ENCODE data around the gene IL13. TPM values are rescaled to one million over a fixed set of nuclear protein-coding genes. Genes with fewer than 3 reads are reported as not detected.

The IL13 gene
- total RNA-seq, 2 experiments from 2014 or later, result 32.9 to 36.6 TPM

- Mint-ChIP-seq H3K4me1 (peaks cover 39% of the 10 kb centered on the region), H3K27ac (no peak overlapping the region), H3K4me3 (no peak overlapping the region), H3K27me3 (no peaks in the 10 kb centered on the region), H3K9me3 (no peaks in the 10 kb centered on the region), H3K36me3 (ENCODE audit: low read depth) (no peaks in the 10 kb centered on the region)
- DNase-seq, result no peak
- ChIA-PET POLR2A (interaction anchor here (1.8 kb wide), 1 partner anchor 11 kb away, joined by 6 read pairs; no protein-coding TSS in a partner anchor), CTCF (no interaction called here)
Observed at GRCh38 chr5:132667309-132667708, 9.3 kb downstream of the IL13 start.

GRCh38 chr5:132667761-132668705, 10.1 kb downstream of the IL13 start:
- peaks cover 34% of the 10 kb centered on the region for H3K4me1 Mint-ChIP-seq
- no peaks in the 10 kb centered on the region for H3K27me3 Mint-ChIP-seq
- ChIA-PET CTCF (no interaction called here), POLR2A (interaction anchor here (1.8 kb wide), 1 partner anchor 10 kb away, joined by 6 read pairs; no protein-coding TSS in a partner anchor)
- H3K27ac Mint-ChIP-seq, result no peak overlapping the region
- H3K9me3 Mint-ChIP-seq, result no peaks in the 10 kb centered on the region
- no peak for DNase-seq
- H3K4me3 Mint-ChIP-seq, result no peak overlapping the region
- H3K36me3 Mint-ChIP-seq (ENCODE audit: low read depth), result no peaks in the 10 kb centered on the region

DNA sequence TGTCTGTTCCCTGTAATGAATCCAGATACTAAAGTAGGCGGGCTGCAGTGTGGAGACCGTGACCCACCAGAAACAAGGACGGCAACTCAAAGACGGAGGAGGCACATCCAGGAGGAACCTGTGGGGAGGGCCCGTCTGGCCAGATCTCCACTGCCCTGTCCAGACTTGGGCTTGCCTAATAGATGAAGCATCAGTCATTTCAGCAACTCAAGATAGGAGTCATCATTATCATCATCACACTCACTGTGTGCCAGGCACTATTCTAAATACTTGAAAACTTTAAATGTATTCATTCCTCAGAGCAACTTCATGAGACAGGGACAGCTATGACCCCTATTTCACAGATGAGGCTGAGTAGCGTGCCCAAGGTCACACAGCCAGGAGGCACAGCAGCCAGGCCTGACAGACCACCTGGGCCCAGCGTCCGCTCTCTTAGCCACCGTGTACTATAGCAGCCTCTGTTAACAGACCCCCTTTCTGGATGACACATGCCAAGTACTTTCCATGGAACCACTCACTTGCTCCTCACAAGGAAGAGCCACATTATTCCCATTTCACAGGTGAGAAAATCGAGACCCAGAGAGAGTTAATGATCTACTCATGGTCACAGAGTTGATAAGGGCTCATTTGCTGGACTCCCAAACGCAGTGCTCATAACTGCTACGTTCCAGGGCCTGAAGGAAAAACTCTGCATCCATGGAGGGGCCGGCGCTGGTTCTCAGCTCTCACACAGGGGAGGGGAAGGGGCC, 10.9 kb downstream of the IL13 start:
- CTCF ChIA-PET, result no interaction called here
- POLR2A ChIA-PET, result no interaction called here
- H3K4me3 Mint-ChIP-seq, result no peak overlapping the region
- H3K27ac Mint-ChIP-seq, result no peak overlapping the region
- no peak for DNase-seq
- H3K36me3 Mint-ChIP-seq (ENCODE audit: low read depth), result no peaks in the 10 kb centered on the region
- no peaks in the 10 kb centered on the region for H3K9me3 Mint-ChIP-seq
- H3K27me3 Mint-ChIP-seq, result no peaks in the 10 kb centered on the region
- H3K4me1 Mint-ChIP-seq, result peaks cover 34% of the 10 kb centered on the region

DNA sequence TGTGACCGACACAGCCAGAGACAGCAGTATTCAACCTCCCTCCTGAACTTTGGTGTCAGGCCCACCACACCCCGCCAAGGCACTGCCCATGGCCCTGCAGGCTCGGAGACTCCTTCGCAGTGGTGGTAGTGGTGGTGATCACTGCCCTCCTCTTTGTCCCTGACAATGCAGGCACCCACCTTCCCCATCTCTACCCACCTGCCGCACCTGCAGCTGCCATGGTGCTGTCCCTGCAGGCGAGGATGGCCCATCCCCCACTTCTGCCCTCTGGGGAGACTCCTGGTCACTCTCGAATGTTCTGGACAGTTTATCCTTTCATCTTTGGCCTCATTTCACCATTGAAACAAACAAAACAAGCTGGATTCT, 11.5 kb downstream of the IL13 start:
- ChIA-PET POLR2A (no interaction called here), CTCF (no interaction called here)
- Mint-ChIP-seq H3K27ac (no peak overlapping the region), H3K9me3 (no peaks in the 10 kb centered on the region), H3K4me3 (no peak overlapping the region), H3K27me3 (no peaks in the 10 kb centered on the region), H3K36me3 (ENCODE audit: low read depth) (no peaks in the 10 kb centered on the region), H3K4me1 (peaks cover 34% of the 10 kb centered on the region)
- no peak for DNase-seq

GRCh38 chr5:132669966-132670882, 12.3 kb downstream of the IL13 start:
- H3K27me3 Mint-ChIP-seq, result no peaks in the 10 kb centered on the region
- no peak for DNase-seq
- H3K27ac Mint-ChIP-seq, result no peak overlapping the region
- no peaks in the 10 kb centered on the region for H3K36me3 Mint-ChIP-seq (ENCODE audit: low read depth)
- H3K9me3 Mint-ChIP-seq, result no peaks in the 10 kb centered on the region
- ChIA-PET POLR2A (no interaction called here), CTCF (interaction anchor here (0.8 kb wide), 1 partner anchor 45 kb away, joined by 3 read pairs; no protein-coding TSS in a partner anchor)
- H3K4me1 Mint-ChIP-seq, result peaks cover 38% of the 10 kb centered on the region
- no peak overlapping the region for H3K4me3 Mint-ChIP-seq

- no peak overlapping the region for H3K27ac Mint-ChIP-seq
- peaks cover 43% of the 10 kb centered on the region for H3K4me1 Mint-ChIP-seq
- H3K27me3 Mint-ChIP-seq, result no peaks in the 10 kb centered on the region
- CTCF ChIA-PET, result no interaction called here
- no peaks in the 10 kb centered on the region for H3K9me3 Mint-ChIP-seq
- no peak for DNase-seq
- no peaks in the 10 kb centered on the region for H3K36me3 Mint-ChIP-seq (ENCODE audit: low read depth)
- POLR2A ChIA-PET, result no interaction called here
- H3K4me3 Mint-ChIP-seq, result no peak overlapping the region
Observed at GRCh38 chr5:132671000-132671399, 13.0 kb downstream of the IL13 start.

- CTCF ChIA-PET, result no interaction called here
- POLR2A ChIA-PET, result interaction anchor here (1.1 to 3.6 kb wide), 11 partner anchors 9 to 216 kb away, joined by 3 to 25 read pairs (median 8); partner anchors contain the start of genes CCNI2 and IL13
- no peak overlapping the region for H3K4me3 Mint-ChIP-seq
Observed at GRCh38 chr5:132673488-132673887, 15.5 kb downstream of the IL13 start.

GRCh38 chr5:132673939-132674630, 16.1 kb downstream of the IL13 start, which contains the start of gene IL4:
Gene IL4, plus strand, starts transcription at chr5:132673989. Its CDS starts 62 bp downstream, at chr5:132674051.
- no peaks in the 10 kb centered on the region for H3K27me3 Mint-ChIP-seq
- H3K36me3 Mint-ChIP-seq (ENCODE audit: low read depth), result no peaks in the 10 kb centered on the region
- H3K4me3 Mint-ChIP-seq, result peak within 1 kb of the TSS; percentile 68
- ChIA-PET CTCF (interaction anchor here (1.0 to 1.5 kb wide), 5 partner anchors 63 to 288 kb away, joined by 3 to 5 read pairs (median 3); partner anchors contain the start of genes KIF3A and RAD50), POLR2A (interaction anchor here (0.7 to 3.6 kb wide), 17 partner anchors 10 to 263 kb away, joined by 3 to 25 read pairs (median 6); partner anchors contain the start of genes CCNI2, IL13, IRF1 and RAD50)
- peak within 1 kb of the TSS; percentile 87 for H3K27ac Mint-ChIP-seq
- H3K4me1 Mint-ChIP-seq, result peaks cover 41% of the 10 kb centered on the region
- H3K9me3 Mint-ChIP-seq, result no peaks in the 10 kb centered on the region
- no peak for DNase-seq

More at GRCh38 chr5:132673488-132673887, 15.5 kb downstream of the IL13 start:
- H3K9me3 Mint-ChIP-seq, result no peaks in the 10 kb centered on the region
- H3K36me3 Mint-ChIP-seq (ENCODE audit: low read depth), result no peaks in the 10 kb centered on the region
- H3K27ac Mint-ChIP-seq, result peak overlapping the region; percentile 87
- peaks cover 41% of the 10 kb centered on the region for H3K4me1 Mint-ChIP-seq
- no peaks in the 10 kb centered on the region for H3K27me3 Mint-ChIP-seq
- DNase-seq, result no peak

- DNase-seq, result peak; percentile 40
- peaks cover 2% of the 10 kb centered on the region for H3K36me3 Mint-ChIP-seq (ENCODE audit: low read depth)
- peak overlapping the region; percentile 87 for H3K27ac Mint-ChIP-seq
- ChIA-PET CTCF (interaction anchor here (0.9 to 1.5 kb wide), 7 partner anchors 20 to 288 kb away, joined by 3 to 5 read pairs (median 3); partner anchors contain the start of genes KIF3A and RAD50), POLR2A (interaction anchor here (0.7 to 3.6 kb wide), 17 partner anchors 10 to 264 kb away, joined by 3 to 25 read pairs (median 6); partner anchors contain the start of genes CCNI2, IL13, IRF1 and RAD50)
- H3K4me3 Mint-ChIP-seq, result peak overlapping the region; percentile 68
- no peaks in the 10 kb centered on the region for H3K27me3 Mint-ChIP-seq
- H3K4me1 Mint-ChIP-seq, result peaks cover 41% of the 10 kb centered on the region
- H3K9me3 Mint-ChIP-seq, result no peaks in the 10 kb centered on the region
Observed at GRCh38 chr5:132674671-132675506, 16.9 kb downstream of the IL13 start.

DNA sequence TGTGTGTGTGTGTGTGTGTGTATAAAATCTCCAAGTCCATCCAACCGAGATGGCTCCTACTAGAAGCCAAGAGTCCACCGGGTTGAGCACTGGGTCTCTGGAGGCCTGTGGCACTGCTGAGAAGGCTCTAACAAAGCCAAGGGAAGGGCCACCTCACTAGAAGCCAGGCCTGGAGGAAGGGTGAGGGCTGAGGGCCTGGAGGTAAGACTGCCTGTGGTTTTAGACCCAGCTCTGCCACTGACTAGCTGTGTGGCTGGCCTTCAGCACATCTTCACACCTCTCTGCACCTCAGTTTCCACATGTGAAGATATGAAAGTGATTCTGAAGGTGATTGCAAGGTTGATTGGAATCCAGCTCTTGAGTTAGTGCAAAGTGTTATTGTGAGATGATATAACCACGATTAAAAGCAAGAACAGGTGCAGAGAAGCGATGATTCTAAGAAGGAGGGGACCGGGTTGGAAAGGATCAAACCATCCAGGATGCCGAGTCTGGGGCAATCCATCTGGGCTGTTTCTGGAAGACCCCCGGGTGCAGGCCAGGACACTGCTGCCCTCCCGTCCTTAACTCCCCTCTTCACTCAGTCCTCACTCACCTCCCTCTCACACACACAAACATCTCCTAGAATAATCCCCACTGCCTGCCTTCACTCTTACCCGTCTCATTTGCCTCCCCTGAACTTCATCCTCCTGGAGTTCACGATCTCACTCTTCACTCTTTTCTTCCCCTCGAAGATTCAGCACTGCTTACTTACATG, 18.1 kb downstream of the IL13 start:
- CTCF ChIA-PET, result interaction anchor here (0.8 to 1.2 kb wide), 2 partner anchors 19 to 150 kb away, joined by 3 to 4 read pairs; no protein-coding TSS in a partner anchor
- POLR2A ChIA-PET, result interaction anchor here (0.9 to 3.6 kb wide), 5 partner anchors 8 to 37 kb away, joined by 3 to 25 read pairs (median 12); partner anchors contain the start of gene IL13
- no peaks in the 10 kb centered on the region for H3K27me3 Mint-ChIP-seq
- H3K27ac Mint-ChIP-seq, result peak overlapping the region; percentile 87
- no peaks in the 10 kb centered on the region for H3K9me3 Mint-ChIP-seq
- DNase-seq, result no peak
- peaks cover 10% of the 10 kb centered on the region for H3K36me3 Mint-ChIP-seq (ENCODE audit: low read depth)
- H3K4me1 Mint-ChIP-seq, result peaks cover 41% of the 10 kb centered on the region
- H3K4me3 Mint-ChIP-seq, result no peak overlapping the region

Data from activated CD4-positive, alpha-beta memory T cell treated with anti-CD3 and anti-CD28 coated beads, Interleukin-2, amount 10 ng/mL, durations not matched to agents 7 days and 5 days (primary cell).